Astrocyte (in vitro differentiated cells and primary cell): ENCODE measurements around the gene CRX. TPM values are rescaled to one million over a fixed set of nuclear protein-coding genes. Genes with fewer than 3 reads are reported as not detected.

Experiments
- total RNA-seq: library from RNA; stranded (reverse); gene quantifications from 2 replicates; pipeline ENCODE4 v1.2.1, GENCODE V29; 2021

CRX gene
- total RNA-seq, 1 donor from 2014 or later, result not detected

Other genes starting within 250 kb of the CRX start
- gene ZNF541, start 248.8 kb upstream of the CRX start, total RNA-seq, result not detected in 2 replicates
- 16.5 and 20.7 TPM in 2 replicates for gene BICRA, start 212.8 kb upstream of the CRX start, total RNA-seq
- 159 and 170 TPM in 2 replicates for gene EHD2, start 108.5 kb upstream of the CRX start, total RNA-seq
- 79.4 and 89.9 TPM in 2 replicates for gene NOP53, start 76.4 kb upstream of the CRX start, total RNA-seq
- 257 and 279 TPM in 2 replicates for gene SELENOW, start 43.2 kb upstream of the CRX start, total RNA-seq
- not detected in 2 replicates for gene TPRX1, start 17.4 kb upstream of the CRX start, total RNA-seq
- not detected in 2 replicates for gene TPRX2, start 37.3 kb downstream of the CRX start, total RNA-seq
- gene SULT2A1, start 64.4 kb downstream of the CRX start, total RNA-seq, result not detected in 2 replicates
- gene BSPH1, start 170.2 kb downstream of the CRX start, total RNA-seq, result not detected in 2 replicates
- gene ELSPBP1, start 172.7 kb downstream of the CRX start, total RNA-seq, result not detected in 2 replicates
- gene CABP5, start 222.1 kb downstream of the CRX start, total RNA-seq, result not detected in 2 replicates